ENCODE results near the gene MTUS2. TPM values are rescaled to one million over a fixed set of nuclear protein-coding genes. Genes with fewer than 3 reads are reported as not detected.

Gene MTUS2
- total and polyA plus RNA-seq, 2 of the 8 experiments (the other 6 are each of a cell fraction or from before 2014, with no cell fraction given): 0.18 to 0.80 TPM

DNA sequence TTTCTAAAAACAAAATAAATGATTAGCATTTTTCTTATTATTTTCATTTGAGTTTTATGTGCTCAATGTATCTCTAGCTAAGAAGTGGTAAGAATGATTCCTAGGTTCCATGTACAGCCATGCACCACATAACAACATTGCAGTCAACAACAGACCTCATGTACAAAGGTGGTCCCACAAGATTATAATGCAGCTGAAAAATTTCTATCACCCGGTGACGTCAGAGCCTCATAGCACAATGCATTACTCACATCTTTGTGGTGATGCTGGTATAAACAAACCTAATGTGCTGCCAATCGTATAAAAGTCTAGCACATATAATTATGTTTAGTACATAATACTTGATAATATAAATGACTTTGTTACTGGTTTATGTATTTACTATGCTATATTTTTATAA, 654.9 kb downstream of the MTUS2 start:
- CTCF ChIA-PET (ENCODE audit: partially characterized antibody): interaction anchor here (0.6 to 2.3 kb wide), 4 partner anchors 10 to 114 kb away, joined by 3 to 7 read pairs (median 5); no protein-coding TSS in a partner anchor
- H2BK120ac ChIP-seq (replicated peaks; ENCODE audit: low read depth, low read length): no peak overlapping the region
- no peak overlapping the region for H3K4me2 ChIP-seq (ENCODE audit: insufficient read depth in 1 of 2, low read depth in 2 of 2, low read length in 2 of 2)
- POLR2A ChIA-PET (ENCODE audit: partially characterized antibody): no interaction called here
- H2AFZ ChIP-seq (ENCODE audit: low read length): no peak overlapping the region
- no peak overlapping the region for H4K91ac ChIP-seq (replicated peaks; ENCODE audit: insufficient read length, low read length)
- H4K5ac ChIP-seq (ENCODE audit: insufficient read length, low read depth, low read length): no peak overlapping the region
- H3K4me3 ChIP-seq (ENCODE audit: extremely low read depth in 1 of 4, insufficient read depth in 2 of 4, low read depth in 3 of 4, low read length in 4 of 4): no peak overlapping the region
- H3K56ac ChIP-seq (replicated peaks; ENCODE audit: insufficient read length, low read depth, low read length): no peak overlapping the region
- no peak overlapping the region for H3K27ac ChIP-seq (ENCODE audit: low read depth, low read length)
- H3K9me3 ChIP-seq (ENCODE audit: insufficient read depth in 2 of 2, low read depth in 1 of 2, low read length in 1 of 2): no peaks in the 10 kb centered on the region
- no peaks in the 10 kb centered on the region for H3K27me3 ChIP-seq (replicated peaks in 1 of 4; ENCODE audit: control insufficient read depth in 3 of 4, extremely low read depth in 1 of 4, insufficient read depth in 3 of 4, low read length in 3 of 4)
- FAIRE-seq: no peak
- 88% methylated on average over 3 of the region's 3 CpGs; no CpG with 5 or more reads in 1 of the 2 experiments for WGBS, 2 experiments (ENCODE audit: extremely low coverage in 1 of 2, insufficient coverage in 1 of 2, insufficient read length in 1 of 2, insufficient replicate concordance in 2 of 2, low coverage in 1 of 2, low lambda C conversion rate in 2 of 2, missing lambda C conversion rate in 1 of 2)
- H3K18ac ChIP-seq (ENCODE audit: extremely low read depth, low read length): no peak overlapping the region
- H4K8ac ChIP-seq (ENCODE audit: extremely low read depth, insufficient read depth, low read length): no peak overlapping the region
- H3K36me3 ChIP-seq (ENCODE audit: control insufficient read depth in 2 of 4, insufficient read depth in 4 of 4, low read length in 3 of 4): no peaks in the 10 kb centered on the region
- H3K4ac ChIP-seq (replicated peaks; ENCODE audit: insufficient read length, low read depth, low read length): no peak overlapping the region
- H3K14ac ChIP-seq (ENCODE audit: insufficient read length): no peak overlapping the region
- no peaks in the 10 kb centered on the region for H4K20me1 ChIP-seq (replicated peaks in 1 of 2; ENCODE audit: control insufficient read depth in 1 of 2, insufficient read depth in 2 of 2, low read length in 2 of 2)
- no peak overlapping the region for H3K23ac ChIP-seq (ENCODE audit: insufficient read length)
- no peak overlapping the region for H2AK5ac ChIP-seq (ENCODE audit: low read depth, low read length)
- no peak for DNase-seq (ENCODE audit: low read depth in 1 of 2, low spot score in 2 of 2)
- H2BK20ac ChIP-seq (ENCODE audit: low read length): no peak overlapping the region
- no peaks in the 10 kb centered on the region for H3K23me2 ChIP-seq (ENCODE audit: low read depth, low read length)
- H3K79me1 ChIP-seq (ENCODE audit: low read depth, low read length): no peaks in the 10 kb centered on the region
- H2BK12ac ChIP-seq (ENCODE audit: low read depth, low read length): no peak overlapping the region
- H2BK15ac ChIP-seq (ENCODE audit: low read length): no peak overlapping the region
- H3K9ac ChIP-seq (replicated peaks in 1 of 4; ENCODE audit: extremely low read depth in 1 of 4, low read depth in 3 of 4, low read length in 3 of 4): no peak overlapping the region
- H3K4me1 ChIP-seq (replicated peaks in 1 of 4; ENCODE audit: control insufficient read depth in 3 of 4, insufficient read depth in 4 of 4, low read length in 3 of 4): no peaks in the 10 kb centered on the region; a peak in 1 of 7 replicates
- H3K79me2 ChIP-seq (ENCODE audit: control insufficient read depth in 1 of 2, insufficient read depth in 2 of 2, low read length in 2 of 2): no peaks in the 10 kb centered on the region
- H2BK5ac ChIP-seq (ENCODE audit: low read depth, low read length): no peak overlapping the region
- TF ChIP-seq JUN (IDR thresholded peaks at IDR 0.05; ENCODE audit: low read depth, low read length): no peak
- no peak for TF ChIP-seq RNF2 (IDR thresholded peaks at IDR 0.05; ENCODE audit: borderline replicate concordance, low read depth, low read length, missing control alignments, poor library complexity, severe bottlenecking)
- TF ChIP-seq YY1 (IDR thresholded peaks at IDR 0.05; ENCODE audit: low read depth, low read length): no peak
- no peak for TF ChIP-seq TCF12 (IDR thresholded peaks at IDR 0.05; ENCODE audit: low read depth, low read length)
- no peak for TF ChIP-seq BRCA1 (IDR thresholded peaks at IDR 0.05; ENCODE audit: low read depth, low read length)
- TF ChIP-seq NRF1 (IDR thresholded peaks at IDR 0.05; ENCODE audit: low read depth, low read length): no peak
- no peak for TF ChIP-seq SRF (IDR thresholded peaks at IDR 0.05; ENCODE audit: low read depth, low read length)
- no peak for TF ChIP-seq SAP30 (IDR thresholded peaks at IDR 0.05; ENCODE audit: insufficient read depth, insufficient replicate concordance, low read length)
- TF ChIP-seq BCL11A (IDR thresholded peaks at IDR 0.05; ENCODE audit: low read depth in 2 of 2, low read length in 2 of 2): no peak
- TF ChIP-seq, protein P1, sequence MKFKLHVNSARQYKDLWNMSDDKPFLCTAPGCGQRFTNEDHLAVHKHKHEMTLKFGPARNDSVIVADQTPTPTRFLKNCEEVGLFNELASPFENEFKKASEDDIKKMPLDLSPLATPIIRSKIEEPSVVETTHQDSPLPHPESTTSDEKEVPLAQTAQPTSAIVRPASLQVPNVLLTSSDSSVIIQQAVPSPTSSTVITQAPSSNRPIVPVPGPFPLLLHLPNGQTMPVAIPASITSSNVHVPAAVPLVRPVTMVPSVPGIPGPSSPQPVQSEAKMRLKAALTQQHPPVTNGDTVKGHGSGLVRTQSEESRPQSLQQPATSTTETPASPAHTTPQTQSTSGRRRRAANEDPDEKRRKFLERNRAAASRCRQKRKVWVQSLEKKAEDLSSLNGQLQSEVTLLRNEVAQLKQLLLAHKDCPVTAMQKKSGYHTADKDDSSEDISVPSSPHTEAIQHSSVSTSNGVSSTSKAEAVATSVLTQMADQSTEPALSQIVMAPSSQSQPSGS (IDR thresholded peaks at IDR 0.05; ENCODE audit: low read length): no peak
- TF ChIP-seq MAFK (IDR thresholded peaks at IDR 0.05; ENCODE audit: low read depth, low read length): no peak
- TF ChIP-seq EZH2 (IDR thresholded peaks at IDR 0.05; ENCODE audit: low read depth, low read length, severe bottlenecking): no peak
- TF ChIP-seq CBX8 (IDR thresholded peaks at IDR 0.05; ENCODE audit: borderline replicate concordance, low read depth, low read length): no peak
